Neural cell (in vitro differentiated cells): ENCODE results near the gene SGTA. TPM values are rescaled to one million over a fixed set of nuclear protein-coding genes. Genes with fewer than 3 reads are reported as not detected.

ENCODE experiments used
- H2AFZ ChIP-seq: fragments of 200-600, 300-800 bp; sonication (generic), shearing (Covaris generic); 2 replicates; pipeline ENCODE4 v1.6.0; 2014; ENCODE audit warnings: low read depth, mild to moderate bottlenecking, antibody characterized with exemption, low read length, moderate library complexity
- H3F3A ChIP-seq: fragments of 200-600 bp; shearing (Covaris generic); 2 replicates; pipeline ENCODE4 v1.6.1; 2016; ENCODE audit warnings: mild to moderate bottlenecking, moderate library complexity, mixed read lengths, antibody characterized with exemption, low read length; ENCODE audit not compliant: insufficient read depth, poor library complexity, severe bottlenecking
- H3K27ac ChIP-seq: fragments of 200-600, 300-800 bp; sonication (generic), shearing (Covaris generic); 2 replicates; pipeline ENCODE4 v1.5.1; 2014; ENCODE audit warnings: mild to moderate bottlenecking, low read length, moderate library complexity
- H3K27me3 ChIP-seq: fragments of 300-800, 200-600 bp; sonication (generic), shearing (Covaris generic); 2 replicates; pipeline ENCODE4 v1.6.0; 2014; ENCODE audit warnings: mild to moderate bottlenecking, low read depth, low read length, moderate library complexity; ENCODE audit not compliant: insufficient read depth
- H3K36me3 ChIP-seq: fragments of 300-800, 200-600 bp; sonication (generic), shearing (Covaris generic); 2 replicates; pipeline ENCODE4 v1.5.1; 2014; ENCODE audit warnings: mild to moderate bottlenecking, antibody characterized with exemption, low read length, moderate library complexity; ENCODE audit not compliant: insufficient read depth
- H3K4me2 ChIP-seq: fragments of 300-800, 200-600 bp; sonication (generic), shearing (Covaris generic); 2 replicates; pipeline ENCODE4 v1.6.0; 2014; ENCODE audit warnings: mild to moderate bottlenecking, low read length
- H3K4me3 ChIP-seq: fragments of 300-800, 200-600 bp; sonication (generic), shearing (Covaris generic); 2 replicates; pipeline ENCODE4 v1.5.1; 2014; ENCODE audit warnings: mild to moderate bottlenecking, low read length, moderate library complexity
- H3K79me2 ChIP-seq: fragments of 200-600 bp; shearing (Covaris generic); replicated peaks from 2 replicates; pipeline ENCODE4 v1.6.0; 2014; ENCODE audit warnings: mild to moderate bottlenecking, low read length, moderate library complexity; ENCODE audit not compliant: insufficient read depth
- H3K9ac ChIP-seq: fragments of 300-800, 200-600 bp; sonication (generic), shearing (Covaris generic); 2 replicates; pipeline ENCODE4 v1.6.1; 2016; ENCODE audit warnings: mild to moderate bottlenecking, low read length, mixed read lengths
- H3K9me2 ChIP-seq: fragments of 200-600 bp; shearing (Covaris generic); 2 replicates; pipeline ENCODE4 v1.6.1; 2016; ENCODE audit warnings: mild to moderate bottlenecking, low read length, mixed read lengths; ENCODE audit not compliant: insufficient read depth
- H3K9me3 ChIP-seq: fragments of 200-600, 300-800 bp; sonication (generic), shearing (Covaris generic); 2 replicates; pipeline ENCODE4 v1.6.1; 2016; ENCODE audit warnings: mild to moderate bottlenecking, mixed run types, low read length, moderate library complexity, mixed read lengths
- H4K20me1 ChIP-seq: fragments of 200-600 bp; shearing (Covaris generic); 2 replicates; pipeline ENCODE4 v1.6.1; 2016; ENCODE audit warnings: mild to moderate bottlenecking, mixed run types; ENCODE audit not compliant: insufficient read depth
- EP300 ChIP-seq: fragments of 450-650 bp; conservative IDR thresholded peaks from 2 replicates; pipeline ENCODE4 v1.6.1; 2014; ENCODE audit warnings: antibody characterized with exemption, mild to moderate bottlenecking, moderate library complexity; ENCODE audit not compliant: poor library complexity, severe bottlenecking
- EZH2 ChIP-seq: fragments of 200-600, 300-800 bp; shearing (Covaris generic), sonication (generic); IDR thresholded peaks from 2 replicates; pipeline ENCODE4 v1.6.1; 2014; ENCODE audit warnings: antibody characterized with exemption, low read length, borderline replicate concordance, mild to moderate bottlenecking; ENCODE audit not compliant: insufficient read depth, poor library complexity, severe bottlenecking
- MXI1 ChIP-seq: fragments of 450-650 bp; conservative IDR thresholded peaks from 2 replicates; pipeline ENCODE4 v1.6.1; 2014; ENCODE audit warnings: antibody characterized with exemption, mild to moderate bottlenecking; ENCODE audit not compliant: poor library complexity, severe bottlenecking
- POLR2AphosphoS5 ChIP-seq: IDR thresholded peaks from 2 replicates; pipeline ENCODE4 v1.6.1; 2012
- RAD21 ChIP-seq: fragments of 450-650 bp; conservative IDR thresholded peaks from 2 replicates; pipeline ENCODE4 v1.6.1; 2014; ENCODE audit warnings: antibody characterized with exemption, mild to moderate bottlenecking, moderate library complexity
- SMC3 ChIP-seq: fragments of 450-650 bp; conservative IDR thresholded peaks from 2 replicates; pipeline ENCODE4 v1.6.1; 2014; ENCODE audit warnings: antibody characterized with exemption, mild to moderate bottlenecking, moderate library complexity; ENCODE audit not compliant: poor library complexity
- TAF1 ChIP-seq: IDR thresholded peaks from 2 replicates; pipeline ENCODE4 v1.6.1; 2012; ENCODE audit warnings: low read depth
- polyA plus RNA-seq: library from polyadenylated mRNA; depleted of rRNA; stranded (reverse); fragments of >200 nt; gene quantifications from 2 replicates; pipeline ENCODE4 v1.2.3, GENCODE V29; 2014
- TF ChIP-seq, protein P1 (sequence below): fragments of 450-650 bp; IDR thresholded peaks from 2 replicates; pipeline ENCODE4 v1.5.1; 2014; ENCODE audit warnings: antibody characterized with exemption, mild to moderate bottlenecking, moderate library complexity; ENCODE audit not compliant: poor library complexity, severe bottlenecking
- TF ChIP-seq, protein P2 (sequence below): IDR thresholded peaks from 2 replicates; pipeline ENCODE4 v1.6.1; 2012; ENCODE audit warnings: borderline replicate concordance

SGTA gene
- polyA plus RNA-seq, 1 donor from 2014 or later: 80.6 TPM

DNA sequence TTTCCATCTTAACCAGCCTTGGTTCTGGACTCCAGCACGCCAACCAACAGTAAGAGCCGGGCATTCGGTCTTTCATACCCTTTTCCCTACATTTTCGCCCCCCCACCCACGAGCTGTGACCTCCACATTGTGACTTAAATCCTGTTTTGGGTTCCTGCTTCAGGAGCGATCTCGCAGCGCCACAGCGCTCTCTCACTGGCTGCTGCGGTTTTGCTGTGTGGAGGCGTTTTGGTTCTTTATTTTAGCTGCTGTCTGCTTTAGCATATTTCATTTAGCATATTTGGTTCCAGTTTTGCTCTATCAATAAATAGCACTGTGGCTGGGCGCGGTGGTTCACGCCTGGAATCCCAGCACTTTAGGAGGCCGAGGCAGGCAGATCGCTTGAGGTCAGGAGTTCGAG, 23.7 kb downstream of the SGTA start:
- Histone ChIP-seq H3F3A (no peaks in the 10 kb centered on the region), H3K9me3 (no peaks in the 10 kb centered on the region), H3K4me2 (no peak overlapping the region), H3K9ac (no peak overlapping the region), H3K27me3 (no peaks in the 10 kb centered on the region), H3K4me3 (no peak overlapping the region), H3K79me2 (no peaks in the 10 kb centered on the region), H3K27ac (no peak overlapping the region), H3K9me2 (no peaks in the 10 kb centered on the region), H2AFZ (no peak overlapping the region), H3K36me3 (no peaks in the 10 kb centered on the region), H4K20me1 (no peaks in the 10 kb centered on the region)
- no peak for TF ChIP-seq SMC3
- TF ChIP-seq MXI1: no peak
- TF ChIP-seq, protein P1, sequence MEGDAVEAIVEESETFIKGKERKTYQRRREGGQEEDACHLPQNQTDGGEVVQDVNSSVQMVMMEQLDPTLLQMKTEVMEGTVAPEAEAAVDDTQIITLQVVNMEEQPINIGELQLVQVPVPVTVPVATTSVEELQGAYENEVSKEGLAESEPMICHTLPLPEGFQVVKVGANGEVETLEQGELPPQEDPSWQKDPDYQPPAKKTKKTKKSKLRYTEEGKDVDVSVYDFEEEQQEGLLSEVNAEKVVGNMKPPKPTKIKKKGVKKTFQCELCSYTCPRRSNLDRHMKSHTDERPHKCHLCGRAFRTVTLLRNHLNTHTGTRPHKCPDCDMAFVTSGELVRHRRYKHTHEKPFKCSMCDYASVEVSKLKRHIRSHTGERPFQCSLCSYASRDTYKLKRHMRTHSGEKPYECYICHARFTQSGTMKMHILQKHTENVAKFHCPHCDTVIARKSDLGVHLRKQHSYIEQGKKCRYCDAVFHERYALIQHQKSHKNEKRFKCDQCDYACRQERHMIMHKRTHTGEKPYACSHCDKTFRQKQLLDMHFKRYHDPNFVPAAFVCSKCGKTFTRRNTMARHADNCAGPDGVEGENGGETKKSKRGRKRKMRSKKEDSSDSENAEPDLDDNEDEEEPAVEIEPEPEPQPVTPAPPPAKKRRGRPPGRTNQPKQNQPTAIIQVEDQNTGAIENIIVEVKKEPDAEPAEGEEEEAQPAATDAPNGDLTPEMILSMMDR: no peak

DNA sequence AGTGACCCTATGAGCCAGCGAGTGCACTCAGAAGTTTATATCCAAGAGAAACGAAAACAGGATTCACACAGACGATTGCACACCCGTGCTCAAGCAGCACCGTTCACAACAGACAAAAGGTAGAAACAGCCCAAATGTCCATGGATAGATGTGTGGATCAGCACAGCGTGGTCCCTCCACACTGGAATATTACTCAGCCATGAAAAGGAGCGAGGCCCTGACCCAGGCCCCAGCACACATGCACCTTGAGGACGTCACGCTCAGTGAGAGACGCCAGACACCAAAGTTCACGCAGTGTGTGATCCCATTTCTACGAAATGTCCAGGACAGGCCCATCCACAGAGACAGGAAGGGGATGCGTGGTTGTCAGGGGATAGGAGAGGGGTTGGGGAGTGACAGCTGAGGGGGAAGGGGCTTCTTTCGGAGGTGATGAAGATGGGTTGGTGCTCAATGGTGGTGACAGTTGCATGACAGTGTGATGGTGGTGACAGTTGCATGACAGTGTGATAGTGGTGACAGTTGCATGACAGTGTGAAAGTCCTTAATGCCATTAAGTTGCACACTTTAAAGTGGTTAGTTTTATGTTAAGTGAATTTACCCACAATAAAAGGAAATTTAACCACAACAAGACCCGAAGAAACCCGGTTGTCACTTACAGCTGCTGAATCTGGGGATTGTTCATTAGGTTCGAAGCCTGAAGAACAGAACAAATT, 24.3 kb downstream of the SGTA start:
- H4K20me1 ChIP-seq: no peaks in the 10 kb centered on the region
- no peaks in the 10 kb centered on the region for H3K27me3 ChIP-seq
- no peak overlapping the region for H3K4me2 ChIP-seq
- H3K9me2 ChIP-seq: no peaks in the 10 kb centered on the region
- H3K79me2 ChIP-seq: no peaks in the 10 kb centered on the region
- TF ChIP-seq MXI1 (no peak), TAF1 (no peak), EP300 (no peak), RAD21 (no peak), SMC3 (no peak), POLR2AphosphoS5 (no peak), EZH2 (no peak)
- TF ChIP-seq, protein P1: no peak
- TF ChIP-seq, protein P2, sequence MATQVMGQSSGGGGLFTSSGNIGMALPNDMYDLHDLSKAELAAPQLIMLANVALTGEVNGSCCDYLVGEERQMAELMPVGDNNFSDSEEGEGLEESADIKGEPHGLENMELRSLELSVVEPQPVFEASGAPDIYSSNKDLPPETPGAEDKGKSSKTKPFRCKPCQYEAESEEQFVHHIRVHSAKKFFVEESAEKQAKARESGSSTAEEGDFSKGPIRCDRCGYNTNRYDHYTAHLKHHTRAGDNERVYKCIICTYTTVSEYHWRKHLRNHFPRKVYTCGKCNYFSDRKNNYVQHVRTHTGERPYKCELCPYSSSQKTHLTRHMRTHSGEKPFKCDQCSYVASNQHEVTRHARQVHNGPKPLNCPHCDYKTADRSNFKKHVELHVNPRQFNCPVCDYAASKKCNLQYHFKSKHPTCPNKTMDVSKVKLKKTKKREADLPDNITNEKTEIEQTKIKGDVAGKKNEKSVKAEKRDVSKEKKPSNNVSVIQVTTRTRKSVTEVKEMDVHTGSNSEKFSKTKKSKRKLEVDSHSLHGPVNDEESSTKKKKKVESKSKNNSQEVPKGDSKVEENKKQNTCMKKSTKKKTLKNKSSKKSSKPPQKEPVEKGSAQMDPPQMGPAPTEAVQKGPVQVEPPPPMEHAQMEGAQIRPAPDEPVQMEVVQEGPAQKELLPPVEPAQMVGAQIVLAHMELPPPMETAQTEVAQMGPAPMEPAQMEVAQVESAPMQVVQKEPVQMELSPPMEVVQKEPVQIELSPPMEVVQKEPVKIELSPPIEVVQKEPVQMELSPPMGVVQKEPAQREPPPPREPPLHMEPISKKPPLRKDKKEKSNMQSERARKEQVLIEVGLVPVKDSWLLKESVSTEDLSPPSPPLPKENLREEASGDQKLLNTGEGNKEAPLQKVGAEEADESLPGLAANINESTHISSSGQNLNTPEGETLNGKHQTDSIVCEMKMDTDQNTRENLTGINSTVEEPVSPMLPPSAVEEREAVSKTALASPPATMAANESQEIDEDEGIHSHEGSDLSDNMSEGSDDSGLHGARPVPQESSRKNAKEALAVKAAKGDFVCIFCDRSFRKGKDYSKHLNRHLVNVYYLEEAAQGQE: no peak
- H3K36me3 ChIP-seq: no peaks in the 10 kb centered on the region
- no peak overlapping the region for H3K4me3 ChIP-seq
- H2AFZ ChIP-seq: no peak overlapping the region
- no peak overlapping the region for H3K27ac ChIP-seq
- no peaks in the 10 kb centered on the region for H3F3A ChIP-seq
- no peak overlapping the region for H3K9ac ChIP-seq
- no peaks in the 10 kb centered on the region for H3K9me3 ChIP-seq
